Measurements from ENCODE around the gene GPATCH2L. TPM values are rescaled to one million over a fixed set of nuclear protein-coding genes. Genes with fewer than 3 reads are reported as not detected.

Gene GPATCH2L
- total RNA-seq, 1 donor from 2014 or later, result 40.2 TPM

DNA sequence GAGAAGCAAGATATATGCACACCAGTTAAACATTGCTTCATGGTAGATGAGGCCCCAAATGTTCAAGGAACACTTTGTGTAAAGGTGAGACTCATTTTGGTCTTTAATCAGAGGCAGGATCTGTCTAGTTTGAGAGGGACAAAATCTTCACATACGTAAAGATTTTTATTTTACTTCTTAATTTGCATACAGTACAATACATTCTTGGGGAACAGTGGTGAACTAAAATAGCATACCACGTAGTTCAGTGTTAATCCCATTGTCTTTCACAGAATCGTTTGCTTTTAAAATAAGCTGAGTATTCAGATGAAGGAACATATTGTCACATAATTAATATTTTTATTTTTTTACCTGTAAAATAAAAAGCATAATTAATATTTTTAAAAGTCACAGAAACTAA lies 43.3 kb downstream of the GPATCH2L start:
- Histone ChIP-seq H3K4me3 (ENCODE audit: low read length in 3 of 3) (no peak overlapping the region), H3K9me3 (ENCODE audit: control insufficient read depth in 3 of 3, low read length in 3 of 3) (no peaks in the 10 kb centered on the region), H3K27me3 (ENCODE audit: control insufficient read depth in 3 of 3, insufficient read depth in 3 of 3, low read length in 3 of 3) (no peaks in the 10 kb centered on the region), H3K9ac (ENCODE audit: low read depth in 1 of 3, low read length in 3 of 3) (no peak overlapping the region), H3K27ac (ENCODE audit: low read depth, low read length) (no peak overlapping the region), H3K36me3 (ENCODE audit: control insufficient read depth in 3 of 3, insufficient read depth in 3 of 3, low read length in 3 of 3) (peaks cover 21 to 53% (median 47%) of the 10 kb centered on the region in 3 donors), H3K4me1 (ENCODE audit: control insufficient read depth in 3 of 3, insufficient read depth in 3 of 3, low read length in 3 of 3) (no peaks in the 10 kb centered on the region)

DNA sequence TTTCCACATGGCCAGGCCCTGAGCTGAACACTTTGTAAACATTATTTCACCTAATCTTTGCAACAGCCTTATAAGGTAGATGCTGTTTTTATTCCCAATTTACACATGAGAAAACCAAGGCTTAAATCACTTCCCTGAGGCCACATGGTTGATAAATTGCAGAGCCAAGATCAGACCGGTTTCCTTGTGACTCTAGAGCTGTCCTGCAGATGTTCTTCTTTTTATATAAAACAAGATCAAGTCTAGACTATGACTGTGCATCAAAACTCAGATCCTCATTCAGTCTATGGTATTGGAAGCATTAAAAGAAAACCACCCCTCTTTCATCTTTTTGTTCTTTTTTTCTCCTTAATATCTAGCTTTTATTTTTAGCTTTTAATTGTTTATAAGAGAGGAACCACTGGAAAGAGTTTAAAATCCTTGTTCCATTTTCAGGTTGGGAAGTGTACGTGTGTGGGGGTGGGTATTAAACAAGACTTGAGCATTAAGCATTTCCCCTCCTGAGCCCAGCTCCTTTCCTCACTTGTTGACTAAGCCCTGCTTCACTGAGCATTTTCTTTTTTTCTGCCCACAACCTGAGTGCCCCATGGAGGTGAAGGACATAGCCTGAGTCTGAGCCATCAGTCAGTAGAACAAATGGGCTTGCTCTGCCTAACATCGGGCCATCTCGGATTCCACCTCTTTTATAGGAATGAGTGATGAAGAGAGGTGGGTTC lies 45.4 kb downstream of the GPATCH2L start:
- H3K9ac ChIP-seq (ENCODE audit: low read depth in 1 of 3, low read length in 3 of 3), result no peak overlapping the region
- H3K27ac ChIP-seq (ENCODE audit: low read depth, low read length), result no peak overlapping the region
- no peaks in the 10 kb centered on the region for H3K9me3 ChIP-seq (ENCODE audit: control insufficient read depth in 3 of 3, low read length in 3 of 3)
- H3K4me1 ChIP-seq (ENCODE audit: control insufficient read depth in 3 of 3, insufficient read depth in 3 of 3, low read length in 3 of 3), result no peaks in the 10 kb centered on the region
- H3K36me3 ChIP-seq (ENCODE audit: control insufficient read depth in 3 of 3, insufficient read depth in 3 of 3, low read length in 3 of 3), result peaks cover 23 to 64% (median 59%) of the 10 kb centered on the region in 3 donors
- no peak overlapping the region for H3K4me3 ChIP-seq (ENCODE audit: low read length in 3 of 3)
- H3K27me3 ChIP-seq (ENCODE audit: control insufficient read depth in 3 of 3, insufficient read depth in 3 of 3, low read length in 3 of 3), result no peaks in the 10 kb centered on the region

DNA sequence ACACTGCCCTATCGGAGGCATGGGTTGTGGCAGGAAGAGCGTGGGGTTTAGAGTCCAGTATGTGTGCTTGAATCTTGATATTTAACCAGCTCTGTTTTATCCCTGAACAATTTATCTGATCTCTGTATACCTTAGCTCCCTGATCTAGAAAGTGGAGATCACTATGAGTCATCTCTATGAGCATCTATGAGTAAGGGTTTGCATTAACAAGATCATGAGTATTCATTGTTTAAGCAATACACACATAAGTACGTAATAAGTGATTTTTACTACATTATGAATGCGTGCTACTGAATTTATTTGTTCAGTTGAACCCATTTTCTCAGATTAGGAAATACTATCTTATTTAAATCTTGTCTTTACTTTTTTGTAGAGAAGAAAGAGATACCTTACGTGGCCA lies 49.4 kb downstream of the GPATCH2L start:
- Histone ChIP-seq H3K27me3 (ENCODE audit: control insufficient read depth in 3 of 3, insufficient read depth in 3 of 3, low read length in 3 of 3) (no peaks in the 10 kb centered on the region), H3K4me1 (ENCODE audit: control insufficient read depth in 3 of 3, insufficient read depth in 3 of 3, low read length in 3 of 3) (no peaks in the 10 kb centered on the region), H3K4me3 (ENCODE audit: low read length in 3 of 3) (no peak overlapping the region), H3K27ac (ENCODE audit: low read depth, low read length) (no peak overlapping the region), H3K9ac (ENCODE audit: low read depth in 1 of 3, low read length in 3 of 3) (no peak overlapping the region), H3K36me3 (ENCODE audit: control insufficient read depth in 3 of 3, insufficient read depth in 3 of 3, low read length in 3 of 3) (peaks cover 27 to 51% (median 42%) of the 10 kb centered on the region in 3 donors), H3K9me3 (ENCODE audit: control insufficient read depth in 3 of 3, low read length in 3 of 3) (no peaks in the 10 kb centered on the region)

DNA sequence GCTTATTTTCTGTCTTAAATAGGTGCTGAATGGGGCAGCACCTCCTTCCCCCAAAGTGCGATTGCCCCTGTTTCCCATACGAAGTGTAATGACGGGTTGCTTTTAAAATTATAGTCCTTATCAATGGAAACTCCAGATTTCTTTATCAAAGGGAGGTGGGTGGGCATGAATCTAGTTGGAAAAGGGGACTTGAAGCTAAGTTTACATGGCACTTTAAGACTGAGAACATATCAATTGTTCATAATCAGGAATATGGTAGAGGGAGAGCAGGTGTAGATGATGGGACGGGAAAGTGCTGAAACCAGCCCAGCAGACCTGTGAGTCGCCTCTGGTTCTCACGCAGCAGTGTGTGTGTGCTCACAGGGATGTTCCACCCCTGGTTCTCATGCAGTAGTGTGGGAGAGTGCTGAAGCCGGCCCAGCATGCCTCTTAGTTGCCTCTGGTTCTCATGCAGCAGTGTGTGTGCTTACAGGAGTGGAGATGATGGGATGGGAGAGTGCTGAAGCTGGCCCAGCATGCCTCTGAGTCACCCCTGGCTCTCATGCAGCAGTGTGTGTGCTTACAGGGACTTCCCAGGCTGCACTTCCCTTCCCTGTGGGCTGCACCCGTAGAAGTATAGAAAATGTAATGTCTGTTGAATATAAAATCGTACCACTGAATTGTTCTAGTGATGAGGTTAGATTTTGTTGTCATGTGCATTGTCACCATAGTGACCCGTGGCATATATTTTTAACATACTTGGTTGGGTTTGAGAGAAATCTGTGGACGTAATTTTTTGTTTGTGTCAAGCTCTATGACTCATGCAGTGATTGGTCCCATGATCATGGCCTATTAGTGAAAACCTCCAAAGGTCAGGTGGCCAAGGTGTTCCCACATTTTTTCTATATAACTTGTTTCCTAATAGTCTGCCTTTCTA lies 51.6 kb downstream of the GPATCH2L start:
- no peaks in the 10 kb centered on the region for H3K9me3 ChIP-seq (ENCODE audit: control insufficient read depth in 3 of 3, low read length in 3 of 3)
- no peak overlapping the region for H3K4me3 ChIP-seq (ENCODE audit: low read length in 3 of 3)
- H3K4me1 ChIP-seq (ENCODE audit: control insufficient read depth in 3 of 3, insufficient read depth in 3 of 3, low read length in 3 of 3), result no peaks in the 10 kb centered on the region
- peaks cover 16 to 34% (median 29%) of the 10 kb centered on the region in 3 donors for H3K36me3 ChIP-seq (ENCODE audit: control insufficient read depth in 3 of 3, insufficient read depth in 3 of 3, low read length in 3 of 3)
- H3K9ac ChIP-seq (ENCODE audit: low read depth in 1 of 3, low read length in 3 of 3), result peak overlapping the region in 1 of 3 donors; percentile 3
- H3K27ac ChIP-seq (ENCODE audit: low read depth, low read length), result no peak overlapping the region
- no peaks in the 10 kb centered on the region for H3K27me3 ChIP-seq (ENCODE audit: control insufficient read depth in 3 of 3, insufficient read depth in 3 of 3, low read length in 3 of 3)

DNA sequence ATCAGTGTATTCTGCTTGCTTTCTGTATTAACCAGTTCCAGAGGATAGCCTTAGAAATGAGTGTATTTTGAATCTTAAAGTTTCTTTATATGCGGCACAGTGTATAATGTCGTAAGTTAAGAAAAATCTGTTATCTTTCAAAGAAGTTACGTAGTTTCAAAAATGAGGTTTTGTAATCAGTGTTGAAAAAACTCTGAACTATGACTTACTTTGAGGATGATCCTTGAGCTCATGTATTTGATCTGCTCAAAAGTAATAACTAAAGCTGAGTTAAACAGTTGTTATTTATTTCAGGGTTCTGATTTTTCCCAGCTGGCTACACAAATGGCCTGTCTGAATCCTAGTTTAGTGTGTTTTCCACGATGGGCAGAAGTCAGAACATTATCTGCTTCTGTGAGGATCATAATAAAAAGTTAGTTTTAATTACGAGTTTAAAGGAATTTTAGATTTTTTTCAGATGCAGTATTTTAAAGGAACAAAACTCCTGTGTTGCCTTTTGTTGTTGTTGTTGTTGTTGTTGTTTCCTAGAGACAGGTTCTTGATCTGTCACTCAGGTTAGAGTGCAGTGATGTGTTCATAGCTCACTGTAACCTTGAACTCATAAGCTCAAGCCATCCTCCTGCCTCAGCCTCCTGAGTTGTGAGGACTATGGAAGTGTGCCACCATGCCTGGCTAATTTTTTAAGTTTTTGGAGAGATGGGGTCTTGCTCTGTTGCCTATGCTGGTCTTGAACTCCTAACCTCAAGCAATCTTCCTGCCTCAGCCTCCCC lies 52.9 kb downstream of the GPATCH2L start:
- Histone ChIP-seq H3K36me3 (ENCODE audit: control insufficient read depth in 3 of 3, insufficient read depth in 3 of 3, low read length in 3 of 3) (peaks cover 16 to 29% (median 26%) of the 10 kb centered on the region in 3 donors), H3K4me3 (ENCODE audit: low read length in 3 of 3) (no peak overlapping the region), H3K27ac (ENCODE audit: low read depth, low read length) (no peak overlapping the region), H3K4me1 (ENCODE audit: control insufficient read depth in 3 of 3, insufficient read depth in 3 of 3, low read length in 3 of 3) (no peaks in the 10 kb centered on the region), H3K9ac (ENCODE audit: low read depth in 1 of 3, low read length in 3 of 3) (no peak overlapping the region), H3K9me3 (ENCODE audit: control insufficient read depth in 3 of 3, low read length in 3 of 3) (no peaks in the 10 kb centered on the region), H3K27me3 (ENCODE audit: control insufficient read depth in 3 of 3, insufficient read depth in 3 of 3, low read length in 3 of 3) (no peaks in the 10 kb centered on the region)

DNA sequence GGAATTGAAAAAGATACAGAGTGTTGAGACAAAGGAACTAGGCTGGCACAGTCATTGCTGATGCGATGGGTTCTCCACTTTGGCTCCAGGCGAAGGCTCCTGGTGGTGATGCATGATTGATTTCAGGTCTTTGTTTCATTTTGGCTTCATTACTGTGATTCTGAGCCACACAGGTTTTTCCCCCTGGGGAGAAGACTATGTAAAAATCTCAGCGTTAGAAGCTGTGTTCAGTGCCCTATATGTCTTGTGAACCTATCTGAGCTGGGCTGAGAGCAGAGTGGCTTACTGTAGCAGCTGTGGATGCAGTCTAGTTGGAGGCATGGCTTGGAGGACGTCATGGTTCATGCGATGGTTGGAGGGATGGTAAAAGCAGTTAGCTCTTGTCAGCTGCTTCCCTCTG lies 54.0 kb downstream of the GPATCH2L start:
- H3K9me3 ChIP-seq (ENCODE audit: control insufficient read depth in 3 of 3, low read length in 3 of 3), result no peaks in the 10 kb centered on the region
- H3K4me1 ChIP-seq (ENCODE audit: control insufficient read depth in 3 of 3, insufficient read depth in 3 of 3, low read length in 3 of 3), result no peaks in the 10 kb centered on the region
- H3K27ac ChIP-seq (ENCODE audit: low read depth, low read length), result no peak overlapping the region
- no peaks in the 10 kb centered on the region for H3K27me3 ChIP-seq (ENCODE audit: control insufficient read depth in 3 of 3, insufficient read depth in 3 of 3, low read length in 3 of 3)
- no peak overlapping the region for H3K4me3 ChIP-seq (ENCODE audit: low read length in 3 of 3)
- H3K9ac ChIP-seq (ENCODE audit: low read depth in 1 of 3, low read length in 3 of 3), result no peak overlapping the region
- H3K36me3 ChIP-seq (ENCODE audit: control insufficient read depth in 3 of 3, insufficient read depth in 3 of 3, low read length in 3 of 3), result peaks cover 16 to 28% (median 25%) of the 10 kb centered on the region in 3 donors

DNA sequence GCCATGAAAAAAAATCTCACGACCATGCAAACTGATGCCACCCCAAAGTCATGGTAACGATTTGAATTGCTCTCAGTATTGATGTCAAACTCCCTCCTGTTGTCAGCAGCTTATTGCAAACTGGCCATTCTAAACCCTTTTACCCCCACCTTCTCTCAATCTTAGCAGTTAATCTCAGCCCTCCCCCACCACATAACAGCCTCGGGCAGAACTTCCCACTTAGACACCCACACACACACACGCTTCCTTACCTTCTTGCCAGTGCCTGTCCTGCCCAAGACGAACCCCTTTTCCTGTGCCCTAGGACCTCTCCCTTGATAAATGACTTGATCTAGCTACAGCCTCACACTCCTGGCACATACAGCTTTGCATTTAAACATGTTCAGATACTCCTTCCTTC lies 56.6 kb downstream of the GPATCH2L start:
- H3K27me3 ChIP-seq (ENCODE audit: control insufficient read depth in 3 of 3, insufficient read depth in 3 of 3, low read length in 3 of 3), result no peaks in the 10 kb centered on the region
- no peak overlapping the region for H3K9ac ChIP-seq (ENCODE audit: low read depth in 1 of 3, low read length in 3 of 3)
- H3K9me3 ChIP-seq (ENCODE audit: control insufficient read depth in 3 of 3, low read length in 3 of 3), result no peaks in the 10 kb centered on the region
- peaks cover 3 to 7% (median 4%) of the 10 kb centered on the region in 3 donors for H3K36me3 ChIP-seq (ENCODE audit: control insufficient read depth in 3 of 3, insufficient read depth in 3 of 3, low read length in 3 of 3)
- H3K4me3 ChIP-seq (ENCODE audit: low read length in 3 of 3), result no peak overlapping the region
- H3K27ac ChIP-seq (ENCODE audit: low read depth, low read length), result no peak overlapping the region
- H3K4me1 ChIP-seq (ENCODE audit: control insufficient read depth in 3 of 3, insufficient read depth in 3 of 3, low read length in 3 of 3), result no peaks in the 10 kb centered on the region

DNA sequence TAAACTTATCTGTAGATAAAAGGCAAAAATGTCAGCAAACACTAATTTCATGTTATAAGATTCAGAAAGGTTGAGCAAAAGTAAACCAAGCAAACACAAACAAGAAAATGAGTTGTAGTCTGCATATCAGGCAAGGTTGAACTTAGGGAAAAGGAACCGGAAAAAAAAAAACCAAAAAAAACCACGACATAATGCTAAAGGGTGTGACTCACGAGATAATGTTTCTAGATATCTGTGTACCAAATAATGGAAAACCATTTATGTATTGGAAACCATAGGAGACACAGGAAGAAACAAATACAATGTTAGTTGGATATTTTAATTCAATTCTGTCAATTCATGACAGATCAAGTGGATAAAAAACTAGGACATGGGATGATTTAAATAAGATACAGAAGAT lies 60.5 kb downstream of the GPATCH2L start:
- Histone ChIP-seq H3K9me3 (ENCODE audit: control insufficient read depth in 3 of 3, low read length in 3 of 3) (no peaks in the 10 kb centered on the region), H3K27ac (ENCODE audit: low read depth, low read length) (no peak overlapping the region), H3K36me3 (ENCODE audit: control insufficient read depth in 3 of 3, insufficient read depth in 3 of 3, low read length in 3 of 3) (no peaks in the 10 kb centered on the region)

DNA sequence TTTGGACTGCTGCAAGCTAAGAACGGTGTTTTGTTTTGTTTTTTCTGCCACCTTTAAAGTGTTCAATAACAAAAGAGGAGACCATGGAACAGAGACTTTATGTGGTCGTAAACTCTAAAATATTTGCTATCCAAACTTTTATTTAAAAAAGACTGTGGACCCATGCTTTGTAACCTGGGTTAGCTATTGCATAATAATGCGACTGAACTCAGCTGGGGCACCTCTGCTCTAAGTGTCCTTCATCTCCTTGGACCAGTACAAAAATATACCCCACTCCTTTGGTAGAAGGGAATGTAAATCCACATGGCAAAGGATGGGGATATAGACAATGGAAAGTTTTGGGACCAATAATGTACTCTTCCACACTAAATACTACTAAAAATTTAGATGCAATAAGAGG lies 65.5 kb downstream of the GPATCH2L start:
- Histone ChIP-seq H3K36me3 (ENCODE audit: control insufficient read depth in 3 of 3, insufficient read depth in 3 of 3, low read length in 3 of 3) (no peaks in the 10 kb centered on the region), H3K4me1 (ENCODE audit: control insufficient read depth in 3 of 3, insufficient read depth in 3 of 3, low read length in 3 of 3) (no peaks in the 10 kb centered on the region), H3K9ac (ENCODE audit: low read depth in 1 of 3, low read length in 3 of 3) (no peak overlapping the region), H3K27ac (ENCODE audit: low read depth, low read length) (no peak overlapping the region), H3K27me3 (ENCODE audit: control insufficient read depth in 3 of 3, insufficient read depth in 3 of 3, low read length in 3 of 3) (no peaks in the 10 kb centered on the region), H3K4me3 (ENCODE audit: low read length in 3 of 3) (no peak overlapping the region), H3K9me3 (ENCODE audit: control insufficient read depth in 3 of 3, low read length in 3 of 3) (no peaks in the 10 kb centered on the region)

More for the DNA sequence above, 60.5 kb downstream of the GPATCH2L start:
- Histone ChIP-seq H3K9ac (ENCODE audit: low read depth in 1 of 3, low read length in 3 of 3) (no peak overlapping the region), H3K27me3 (ENCODE audit: control insufficient read depth in 3 of 3, insufficient read depth in 3 of 3, low read length in 3 of 3) (no peaks in the 10 kb centered on the region), H3K4me3 (ENCODE audit: low read length in 3 of 3) (no peak overlapping the region), H3K4me1 (ENCODE audit: control insufficient read depth in 3 of 3, insufficient read depth in 3 of 3, low read length in 3 of 3) (no peaks in the 10 kb centered on the region)
